Measurements from ENCODE around the gene CEMIP. TPM values are rescaled to one million over a fixed set of nuclear protein-coding genes. Genes with fewer than 3 reads are reported as not detected.

The CEMIP gene
- polyA plus RNA-seq, 2 of the 4 experiments (the other 2 are of a cell fraction), result 0.54 to 0.84 TPM

- 82% methylated on average over 1 of the region's 1 CpG for WGBS (ENCODE audit: missing lambda C conversion rate)
- DNase-seq (ENCODE audit: low read depth in 1 of 2, low spot score in 1 of 2) (no peak), FAIRE-seq (peak; percentile 97), ATAC-seq (no peak)
- Histone ChIP-seq H3K4me2 (no peak overlapping the region), H3K4me3 (no peak overlapping the region), H3K27ac (no peak overlapping the region), H3K9me3 (no peaks in the 10 kb centered on the region), H3K4me1 (0 out of 3 replicates have a peak, but pooled peaks cover 4% of the 10 kb centered on the region)
- POLR2A ChIA-PET, result no interaction called here
- CTCF ChIA-PET, result interaction anchor here (0.6 to 7.2 kb wide), 7 partner anchors 8 to 1290 kb away, joined by 3 to 96 read pairs (median 4); partner anchors contain the start of gene CEMIP
- TF ChIP-seq ZC3H11A (IDR thresholded peaks at IDR 0.05), result no peak
- no peak for TF ChIP-seq HOXB13 (CRISPR knock-in tag; IDR thresholded peaks at IDR 0.05; ENCODE audit: low read depth)
- TF ChIP-seq EP300 (IDR thresholded peaks at IDR 0.05), result no peak
- TF ChIP-seq CBX8 (IDR thresholded peaks at IDR 0.05), result no peak
- TF ChIP-seq REST (IDR thresholded peaks at IDR 0.05), result no peak
- TF ChIP-seq JUNB (IDR thresholded peaks at IDR 0.05), result no peak
- TF ChIP-seq HOXB5 (CRISPR knock-in tag; IDR thresholded peaks at IDR 0.05), result no peak
- TF ChIP-seq ZFP36 (IDR thresholded peaks at IDR 0.05; ENCODE audit: borderline replicate concordance, partially characterized antibody), result no peak
- no peak for TF ChIP-seq CTCF (IDR thresholded peaks at IDR 0.05)
- no peak for TF ChIP-seq FOXS1 (CRISPR knock-in tag; IDR thresholded peaks at IDR 0.05)
- TF ChIP-seq MYC (IDR thresholded peaks at IDR 0.05; ENCODE audit: borderline replicate concordance, low read length), result no peak
- TF ChIP-seq TP53 (CRISPR knock-in tag; IDR thresholded peaks at IDR 0.05), result no peak
- TF ChIP-seq CEBPB (IDR thresholded peaks at IDR 0.05), result no peak
These were observed 11.0 kb upstream of the CEMIP start for GRCh38 chr15:80768158-80768557.

GRCh38 chr15:80769153-80769828 lies 9.9 kb upstream of the CEMIP start:
- FAIRE-seq (no peak), DNase-seq (ENCODE audit: low read depth in 1 of 2, low spot score in 1 of 2) (no peak), ATAC-seq (no peak)
- 0 out of 3 replicates have a peak, but pooled peaks cover 4% of the 10 kb centered on the region for H3K4me1 ChIP-seq
- no peak overlapping the region for H3K4me2 ChIP-seq
- TF ChIP-seq ATOH8 (CRISPR knock-in tag; IDR thresholded peaks at IDR 0.05; ENCODE audit: low read depth) (no peak), EHMT2 (IDR thresholded peaks at IDR 0.05; ENCODE audit: low read depth) (no peak), CTCF (IDR thresholded peaks at IDR 0.05) (no peak), JUNB (IDR thresholded peaks at IDR 0.05) (no peak), NR3C1 (IDR thresholded peaks at IDR 0.05) (no peak), SMC3 (IDR thresholded peaks at IDR 0.05) (no peak), CBX8 (IDR thresholded peaks at IDR 0.05) (no peak), ZNF302 (CRISPR knock-in tag; IDR thresholded peaks at IDR 0.05) (no peak), ZSCAN20 (CRISPR knock-in tag; IDR thresholded peaks at IDR 0.05) (no peak)
- H3K4me3 ChIP-seq, result no peak overlapping the region
- H3K27ac ChIP-seq, result no peak overlapping the region
- WGBS (ENCODE audit: missing lambda C conversion rate), result 77% methylated on average over 7 of the region's 7 CpGs
- H3K9me3 ChIP-seq, result no peaks in the 10 kb centered on the region
- ChIA-PET POLR2A (no interaction called here), CTCF (interaction anchor here (1.2 to 7.2 kb wide), 4 partner anchors 9 to 497 kb away, joined by 3 to 96 read pairs (median 12); partner anchors contain the start of gene CEMIP)
